ENCODE measurements around the gene EID2B.

EID2B gene

DNA sequence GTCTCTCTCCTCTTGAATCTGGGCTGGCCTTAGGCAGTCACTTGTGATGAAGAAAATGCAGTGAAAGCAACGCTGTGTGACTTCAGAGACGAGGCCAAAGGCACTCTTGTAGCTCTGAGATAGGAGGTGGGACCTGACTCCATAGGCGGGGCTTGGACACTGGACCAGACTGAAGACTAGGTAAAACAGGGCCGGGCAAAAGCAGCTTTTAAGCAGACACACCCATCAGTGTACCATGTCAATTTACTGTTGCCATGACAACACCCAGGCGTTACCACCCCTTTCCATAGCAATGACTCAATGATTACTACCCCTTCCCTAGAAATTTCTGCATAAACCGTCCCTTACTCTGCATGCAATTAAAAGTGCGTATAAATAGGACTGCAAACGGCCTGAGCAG, 13.9 kb upstream of the EID2B start:
- Histone ChIP-seq H3K4me3 (ENCODE audit: low read depth, low read length) (no peak overlapping the region), H3K9ac (ENCODE audit: low read depth, low read length) (no peak overlapping the region), H3K36me3 (ENCODE audit: control insufficient read depth, insufficient read depth, low read length) (no peaks in the 10 kb centered on the region), H3K4me1 (ENCODE audit: control insufficient read depth, insufficient read depth, low read length) (no peaks in the 10 kb centered on the region), H3K9me3 (ENCODE audit: control insufficient read depth, insufficient read depth, low read length) (no peaks in the 10 kb centered on the region), H3K27me3 (ENCODE audit: control insufficient read depth, insufficient read depth, low read length) (no peaks in the 10 kb centered on the region)

DNA sequence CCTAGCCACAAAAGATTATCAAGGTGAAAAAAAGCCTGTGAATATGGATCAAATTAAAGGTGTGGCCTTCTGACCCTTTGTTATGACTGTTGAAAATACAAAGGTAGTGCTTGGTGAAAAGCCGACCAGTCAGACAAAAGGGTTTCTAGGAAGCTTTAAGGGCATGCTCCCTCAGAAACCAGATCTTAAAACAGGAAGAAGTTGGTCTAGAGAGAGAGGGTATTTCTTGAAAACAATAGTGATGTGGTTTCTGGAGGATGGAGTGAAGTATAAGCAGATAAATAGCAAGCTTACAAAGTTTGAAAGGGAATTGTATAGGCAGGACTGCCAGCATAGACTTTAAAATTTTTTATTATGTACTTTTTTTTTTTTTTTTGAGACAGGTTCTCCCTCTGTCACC, 12.3 kb upstream of the EID2B start:
- Histone ChIP-seq H3K4me1 (ENCODE audit: control insufficient read depth, insufficient read depth, low read length) (no peaks in the 10 kb centered on the region), H3K36me3 (ENCODE audit: control insufficient read depth, insufficient read depth, low read length) (no peaks in the 10 kb centered on the region), H3K9ac (ENCODE audit: low read depth, low read length) (no peak overlapping the region), H3K27me3 (ENCODE audit: control insufficient read depth, insufficient read depth, low read length) (no peaks in the 10 kb centered on the region), H3K9me3 (ENCODE audit: control insufficient read depth, insufficient read depth, low read length) (no peaks in the 10 kb centered on the region), H3K4me3 (ENCODE audit: low read depth, low read length) (no peak overlapping the region)

DNA sequence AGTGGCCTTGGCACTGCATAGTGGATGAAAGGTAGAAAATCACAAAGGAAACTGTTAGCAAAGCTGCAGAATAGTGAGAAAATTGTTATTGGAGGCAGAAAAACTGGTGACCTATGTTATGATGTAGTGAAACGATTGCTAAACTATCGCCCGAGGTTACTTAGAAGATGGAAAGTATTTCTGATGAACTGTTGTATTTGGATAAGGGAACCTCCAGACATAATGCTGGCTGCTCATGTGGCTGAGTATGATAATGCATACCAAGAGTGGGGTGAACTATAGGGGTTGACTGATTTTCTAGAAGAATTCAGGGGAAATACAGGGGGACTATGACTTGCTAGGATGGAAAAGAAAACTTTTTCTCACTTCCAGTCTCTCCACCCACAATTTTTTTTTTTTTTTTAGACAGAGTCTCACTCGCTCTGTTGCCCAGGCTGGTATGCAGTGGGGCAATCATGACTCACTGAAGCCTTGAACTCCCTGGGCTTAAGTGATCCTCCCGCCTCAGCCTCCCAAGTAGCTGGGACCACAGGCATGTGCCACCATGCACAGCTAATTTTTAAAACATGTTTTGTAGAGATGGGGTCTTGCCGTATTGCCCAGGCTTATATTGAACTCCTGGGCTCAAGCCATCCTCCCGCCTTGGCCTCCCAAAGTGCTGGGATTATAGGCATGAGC, 11.7 kb upstream of the EID2B start:
- Histone ChIP-seq H3K4me1 (ENCODE audit: control insufficient read depth, insufficient read depth, low read length) (no peaks in the 10 kb centered on the region), H3K27me3 (ENCODE audit: control insufficient read depth, insufficient read depth, low read length) (no peaks in the 10 kb centered on the region), H3K9ac (ENCODE audit: low read depth, low read length) (no peak overlapping the region), H3K9me3 (ENCODE audit: control insufficient read depth, insufficient read depth, low read length) (no peaks in the 10 kb centered on the region), H3K36me3 (ENCODE audit: control insufficient read depth, insufficient read depth, low read length) (no peaks in the 10 kb centered on the region), H3K4me3 (ENCODE audit: low read depth, low read length) (no peak overlapping the region)

DNA sequence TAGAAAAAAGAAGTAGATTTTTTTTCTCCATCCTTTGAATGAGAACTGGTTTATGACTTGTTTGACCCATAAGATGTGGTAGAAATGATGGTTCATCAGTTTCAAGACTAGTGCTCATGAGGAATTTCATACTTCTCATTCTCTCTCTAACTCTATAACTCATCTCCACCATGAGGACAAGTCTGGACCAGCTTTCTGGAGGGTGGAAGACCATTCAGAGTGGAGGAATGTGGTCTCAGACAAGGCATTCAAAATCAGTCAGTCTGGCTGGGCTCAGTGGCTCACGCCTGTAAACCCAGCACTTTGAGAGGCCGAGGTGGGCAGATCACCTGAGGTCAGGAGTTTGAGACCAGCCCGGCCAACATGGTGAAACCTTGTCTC, 10.8 kb upstream of the EID2B start:
- Histone ChIP-seq H3K9me3 (ENCODE audit: control insufficient read depth, insufficient read depth, low read length) (no peaks in the 10 kb centered on the region), H3K27me3 (ENCODE audit: control insufficient read depth, insufficient read depth, low read length) (no peaks in the 10 kb centered on the region), H3K9ac (ENCODE audit: low read depth, low read length) (no peak overlapping the region), H3K36me3 (ENCODE audit: control insufficient read depth, insufficient read depth, low read length) (no peaks in the 10 kb centered on the region), H3K4me1 (ENCODE audit: control insufficient read depth, insufficient read depth, low read length) (peaks cover 2% of the 10 kb centered on the region), H3K4me3 (ENCODE audit: low read depth, low read length) (no peak overlapping the region)

DNA sequence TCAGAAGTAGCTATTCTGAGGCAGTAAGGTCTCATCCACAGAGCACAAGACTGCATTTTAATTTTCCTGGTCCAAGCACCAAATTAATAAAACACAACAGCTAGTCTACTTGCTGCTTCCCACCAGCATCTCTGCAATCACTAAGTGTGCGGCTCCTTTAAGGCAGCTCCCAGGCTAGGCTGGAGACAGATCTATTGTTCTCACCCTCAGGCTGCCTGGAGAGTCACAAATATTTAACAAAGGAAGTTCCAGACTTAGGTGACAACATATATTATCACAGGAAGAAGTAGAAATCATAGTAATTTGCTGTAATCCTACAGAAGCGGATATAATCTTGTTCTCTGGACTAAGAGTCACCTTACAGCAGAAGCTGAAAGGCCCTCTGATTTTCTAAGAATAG, 9.6 kb upstream of the EID2B start:
- H3K36me3 ChIP-seq (ENCODE audit: control insufficient read depth, insufficient read depth, low read length) = no peaks in the 10 kb centered on the region
- no peaks in the 10 kb centered on the region for H3K27me3 ChIP-seq (ENCODE audit: control insufficient read depth, insufficient read depth, low read length)
- H3K9me3 ChIP-seq (ENCODE audit: control insufficient read depth, insufficient read depth, low read length) = no peaks in the 10 kb centered on the region
- no peak overlapping the region for H3K9ac ChIP-seq (ENCODE audit: low read depth, low read length)
- H3K4me3 ChIP-seq (ENCODE audit: low read depth, low read length) = no peak overlapping the region
- peaks cover 2% of the 10 kb centered on the region for H3K4me1 ChIP-seq (ENCODE audit: control insufficient read depth, insufficient read depth, low read length)

DNA sequence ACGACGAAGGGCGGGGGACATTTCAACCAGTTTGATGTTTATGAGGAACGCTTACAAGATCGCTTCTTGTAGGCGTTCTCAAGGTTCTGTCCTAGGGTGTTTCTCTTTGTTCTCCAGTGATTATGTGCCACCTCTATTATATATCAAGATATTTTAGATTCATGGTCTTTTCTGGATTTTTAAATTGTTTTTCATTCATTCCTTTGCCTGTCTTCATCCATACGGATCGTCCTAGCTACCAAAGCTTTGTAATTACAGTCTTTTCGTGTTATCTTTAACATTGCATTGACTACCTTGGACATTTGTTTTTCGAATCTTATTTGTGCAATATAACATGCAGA, 7.7 kb upstream of the EID2B start:
- H3K9ac ChIP-seq (ENCODE audit: low read depth, low read length) = no peak overlapping the region
- peaks cover 2% of the 10 kb centered on the region for H3K4me1 ChIP-seq (ENCODE audit: control insufficient read depth, insufficient read depth, low read length)
- H3K9me3 ChIP-seq (ENCODE audit: control insufficient read depth, insufficient read depth, low read length) = no peaks in the 10 kb centered on the region
- H3K4me3 ChIP-seq (ENCODE audit: low read depth, low read length) = no peak overlapping the region
- no peaks in the 10 kb centered on the region for H3K36me3 ChIP-seq (ENCODE audit: control insufficient read depth, insufficient read depth, low read length)
- H3K27me3 ChIP-seq (ENCODE audit: control insufficient read depth, insufficient read depth, low read length) = no peaks in the 10 kb centered on the region

DNA sequence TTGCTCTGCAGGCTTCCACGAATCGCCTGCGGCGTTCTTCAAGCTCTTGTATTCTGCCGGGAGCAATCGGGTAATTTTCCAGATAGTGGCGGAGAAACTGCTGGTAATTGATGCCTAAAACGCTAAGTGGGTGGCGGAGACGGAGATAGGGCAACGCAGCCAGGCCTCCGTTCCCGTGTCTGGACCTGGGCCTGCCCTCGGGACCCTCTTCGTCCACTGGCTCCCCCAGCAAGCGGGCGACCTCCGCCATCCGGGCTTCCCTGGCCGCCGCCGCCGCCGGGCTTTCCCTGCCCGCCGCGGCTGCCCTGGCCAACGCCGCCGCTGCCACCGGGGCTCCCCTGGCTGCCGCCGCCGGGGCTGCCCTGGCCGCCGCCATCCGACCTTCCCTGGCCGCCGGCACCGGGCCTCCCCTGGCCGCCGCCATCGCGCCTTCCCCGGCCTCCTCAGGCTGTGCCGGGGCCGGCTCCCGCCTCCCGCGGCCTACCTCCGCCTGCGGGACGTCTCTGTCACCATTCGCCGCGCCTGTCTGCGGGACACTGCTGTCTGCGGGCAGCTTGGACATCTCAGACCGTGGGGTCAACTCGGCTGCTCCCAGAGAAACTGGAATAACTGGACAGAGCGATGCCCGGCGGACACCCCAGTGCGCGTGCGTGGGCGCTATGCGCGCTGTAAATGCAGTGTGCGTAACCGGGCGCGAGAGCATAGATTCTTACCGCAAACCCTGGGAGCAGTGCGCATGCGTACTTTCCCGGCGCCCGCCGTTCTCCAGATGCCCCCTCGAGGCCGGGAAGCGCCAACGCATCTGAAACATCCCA, 7.1 kb upstream of the EID2B start, which contains the start of gene EID2:
EID2 (minus strand) TSS at position 644 of the 815 bp plus-strand sequence; CDS start at position 562, 82 bp downstream.
- Histone ChIP-seq H3K4me3 (ENCODE audit: low read depth, low read length) (peak within 1 kb of the TSS; percentile 63), H3K4me1 (ENCODE audit: control insufficient read depth, insufficient read depth, low read length) (peaks cover 2% of the 10 kb centered on the region), H3K9ac (ENCODE audit: low read depth, low read length) (peak within 1 kb of the TSS; percentile 18), H3K27me3 (ENCODE audit: control insufficient read depth, insufficient read depth, low read length) (no peaks in the 10 kb centered on the region), H3K36me3 (ENCODE audit: control insufficient read depth, insufficient read depth, low read length) (no peaks in the 10 kb centered on the region), H3K9me3 (ENCODE audit: control insufficient read depth, insufficient read depth, low read length) (no peaks in the 10 kb centered on the region)

DNA sequence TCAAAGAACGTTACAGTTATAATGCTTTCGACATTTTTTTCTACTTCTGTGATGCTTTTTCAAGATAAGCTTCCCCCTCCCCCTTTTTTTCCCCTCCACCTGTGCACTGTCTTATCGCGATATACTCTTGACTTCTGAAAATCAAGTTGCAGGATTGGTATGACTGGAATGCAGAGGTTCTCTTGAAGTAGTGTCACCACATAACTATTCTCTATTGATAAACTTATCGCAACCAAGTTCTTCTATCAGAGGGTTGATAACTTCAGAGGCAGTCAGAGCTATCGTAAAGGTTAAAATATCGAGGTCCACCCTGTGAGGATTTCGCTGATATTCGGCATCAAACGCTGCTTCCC, 6.5 kb upstream of the EID2B start:
- Histone ChIP-seq H3K27me3 (ENCODE audit: control insufficient read depth, insufficient read depth, low read length) (no peaks in the 10 kb centered on the region), H3K9me3 (ENCODE audit: control insufficient read depth, insufficient read depth, low read length) (no peaks in the 10 kb centered on the region), H3K4me1 (ENCODE audit: control insufficient read depth, insufficient read depth, low read length) (peaks cover 2% of the 10 kb centered on the region), H3K36me3 (ENCODE audit: control insufficient read depth, insufficient read depth, low read length) (no peaks in the 10 kb centered on the region), H3K9ac (ENCODE audit: low read depth, low read length) (peak overlapping the region; percentile 18), H3K4me3 (ENCODE audit: low read depth, low read length) (peak overlapping the region; percentile 63)

DNA sequence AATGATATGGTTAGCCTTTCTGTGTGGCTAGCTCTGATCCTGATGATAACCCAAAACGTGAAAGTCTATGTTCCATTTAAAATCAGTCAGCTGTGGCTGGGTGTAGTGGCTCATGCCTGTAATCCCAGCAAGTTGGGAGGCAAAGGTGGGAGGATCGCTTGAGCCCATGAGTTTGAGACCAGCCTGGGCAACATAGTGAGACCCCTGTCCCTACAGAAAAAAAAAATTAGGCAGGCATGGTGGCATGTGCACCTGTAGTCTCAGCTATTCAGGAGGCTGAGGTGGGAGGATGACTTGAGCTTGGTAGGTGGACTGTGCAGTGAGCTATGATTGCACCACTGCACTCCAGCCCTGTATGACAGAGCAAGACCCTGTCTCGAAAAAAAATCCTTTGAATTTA, 1.1 kb upstream of the EID2B start:
- H3K36me3 ChIP-seq (ENCODE audit: control insufficient read depth, insufficient read depth, low read length) = no peaks in the 10 kb centered on the region
- H3K9me3 ChIP-seq (ENCODE audit: control insufficient read depth, insufficient read depth, low read length) = no peaks in the 10 kb centered on the region
- no peak overlapping the region for H3K4me3 ChIP-seq (ENCODE audit: low read depth, low read length)
- H3K27me3 ChIP-seq (ENCODE audit: control insufficient read depth, insufficient read depth, low read length) = peaks cover 2% of the 10 kb centered on the region
- no peaks in the 10 kb centered on the region for H3K4me1 ChIP-seq (ENCODE audit: control insufficient read depth, insufficient read depth, low read length)
- H3K9ac ChIP-seq (ENCODE audit: low read depth, low read length) = no peak overlapping the region

DNA sequence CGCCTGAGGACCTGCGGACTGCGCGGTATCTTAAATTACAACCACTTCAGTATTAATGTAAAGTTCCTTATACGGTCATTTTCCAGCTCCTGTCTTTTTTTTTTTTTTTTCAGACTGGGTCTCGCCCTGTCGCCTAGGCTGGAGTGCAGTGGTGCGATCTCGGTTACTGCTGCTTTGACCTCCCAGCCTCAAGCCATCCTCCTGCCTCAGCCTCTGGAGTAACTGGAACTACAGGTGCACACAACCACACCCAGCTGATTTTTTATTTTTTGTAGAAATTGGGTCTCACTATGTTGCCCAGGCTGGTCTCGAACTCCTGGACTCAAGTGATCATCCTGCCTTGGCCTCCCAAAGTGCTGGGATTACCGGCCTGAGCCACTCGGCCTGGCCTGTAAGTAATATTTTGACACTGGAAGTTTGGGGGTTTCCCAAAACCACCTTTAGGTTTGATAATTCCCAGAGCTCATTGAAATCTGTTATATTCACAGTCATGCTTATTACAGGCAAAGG, 406 bp upstream of the EID2B start:
- peaks cover 2% of the 10 kb centered on the region for H3K27me3 ChIP-seq (ENCODE audit: control insufficient read depth, insufficient read depth, low read length)
- H3K36me3 ChIP-seq (ENCODE audit: control insufficient read depth, insufficient read depth, low read length) = no peaks in the 10 kb centered on the region
- H3K4me1 ChIP-seq (ENCODE audit: control insufficient read depth, insufficient read depth, low read length) = no peaks in the 10 kb centered on the region
- H3K4me3 ChIP-seq (ENCODE audit: low read depth, low read length) = no peak overlapping the region
- H3K9me3 ChIP-seq (ENCODE audit: control insufficient read depth, insufficient read depth, low read length) = no peaks in the 10 kb centered on the region
- no peak overlapping the region for H3K9ac ChIP-seq (ENCODE audit: low read depth, low read length)

DNA sequence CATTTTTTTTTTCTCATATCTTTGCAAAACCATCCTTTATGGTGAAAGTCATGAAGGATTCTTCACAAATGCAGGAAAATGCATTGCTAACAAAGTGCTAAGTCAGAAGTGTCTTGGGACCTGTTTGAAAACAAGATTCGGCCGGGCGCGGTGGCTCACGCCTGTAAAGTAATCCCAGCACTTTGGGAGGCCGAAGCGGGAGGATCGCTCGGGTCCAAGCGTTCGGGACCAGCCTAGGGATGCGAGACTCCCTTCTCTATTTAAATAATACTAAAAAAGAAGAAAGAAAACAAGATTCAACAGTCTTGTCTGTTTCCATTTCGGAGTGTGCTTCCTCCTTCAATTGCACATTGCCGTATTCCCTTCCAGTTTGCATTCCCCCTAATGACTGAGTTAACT, 819 bp downstream of the EID2B start:
- H3K9ac ChIP-seq (ENCODE audit: low read depth, low read length) = peak overlapping the region; percentile 41
- H3K4me3 ChIP-seq (ENCODE audit: low read depth, low read length) = peak overlapping the region; percentile 90
- H3K9me3 ChIP-seq (ENCODE audit: control insufficient read depth, insufficient read depth, low read length) = no peaks in the 10 kb centered on the region
- H3K27me3 ChIP-seq (ENCODE audit: control insufficient read depth, insufficient read depth, low read length) = peaks cover 2% of the 10 kb centered on the region
- H3K36me3 ChIP-seq (ENCODE audit: control insufficient read depth, insufficient read depth, low read length) = no peaks in the 10 kb centered on the region
- H3K4me1 ChIP-seq (ENCODE audit: control insufficient read depth, insufficient read depth, low read length) = no peaks in the 10 kb centered on the region

DNA sequence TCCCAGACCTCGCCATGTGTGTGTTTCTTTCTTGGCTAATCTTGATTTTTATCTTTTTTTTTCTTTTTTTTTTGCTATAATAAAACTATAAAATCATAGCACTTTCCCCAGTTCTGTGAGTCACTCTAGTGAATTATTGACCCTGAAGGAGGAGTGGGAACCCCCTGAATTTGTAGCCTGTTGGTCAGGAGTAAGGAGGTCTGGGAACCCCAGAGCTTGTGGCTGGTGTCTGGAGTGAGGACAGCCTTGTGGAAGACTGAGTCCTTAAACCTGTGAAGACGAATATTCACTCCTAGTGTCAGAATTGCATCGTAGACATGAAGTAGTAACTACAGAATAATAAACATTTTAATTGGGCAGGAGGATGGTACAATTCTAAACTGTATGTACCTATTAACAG, 7.4 kb downstream of the EID2B start:
- peaks cover 3% of the 10 kb centered on the region for H3K36me3 ChIP-seq (ENCODE audit: control insufficient read depth, insufficient read depth, low read length)
- H3K27me3 ChIP-seq (ENCODE audit: control insufficient read depth, insufficient read depth, low read length) = no peaks in the 10 kb centered on the region
- no peak overlapping the region for H3K9ac ChIP-seq (ENCODE audit: low read depth, low read length)
- no peaks in the 10 kb centered on the region for H3K9me3 ChIP-seq (ENCODE audit: control insufficient read depth, insufficient read depth, low read length)
- no peaks in the 10 kb centered on the region for H3K4me1 ChIP-seq (ENCODE audit: control insufficient read depth, insufficient read depth, low read length)
- no peak overlapping the region for H3K4me3 ChIP-seq (ENCODE audit: low read depth, low read length)

Data from iPS-15b (cell line).